NK-92 treated with Interleukin-12 subunit alpha and Interleukin-12 subunit beta, amount 100 ng/mL, for 24 hours (cell line): ENCODE results near the gene LHX1.

ENCODE experiments used
- DNase-seq: peaks from one replicate; lab custom pipeline; 2025; lab: John Stamatoyannopoulos, UW

Gene LHX1

DNA sequence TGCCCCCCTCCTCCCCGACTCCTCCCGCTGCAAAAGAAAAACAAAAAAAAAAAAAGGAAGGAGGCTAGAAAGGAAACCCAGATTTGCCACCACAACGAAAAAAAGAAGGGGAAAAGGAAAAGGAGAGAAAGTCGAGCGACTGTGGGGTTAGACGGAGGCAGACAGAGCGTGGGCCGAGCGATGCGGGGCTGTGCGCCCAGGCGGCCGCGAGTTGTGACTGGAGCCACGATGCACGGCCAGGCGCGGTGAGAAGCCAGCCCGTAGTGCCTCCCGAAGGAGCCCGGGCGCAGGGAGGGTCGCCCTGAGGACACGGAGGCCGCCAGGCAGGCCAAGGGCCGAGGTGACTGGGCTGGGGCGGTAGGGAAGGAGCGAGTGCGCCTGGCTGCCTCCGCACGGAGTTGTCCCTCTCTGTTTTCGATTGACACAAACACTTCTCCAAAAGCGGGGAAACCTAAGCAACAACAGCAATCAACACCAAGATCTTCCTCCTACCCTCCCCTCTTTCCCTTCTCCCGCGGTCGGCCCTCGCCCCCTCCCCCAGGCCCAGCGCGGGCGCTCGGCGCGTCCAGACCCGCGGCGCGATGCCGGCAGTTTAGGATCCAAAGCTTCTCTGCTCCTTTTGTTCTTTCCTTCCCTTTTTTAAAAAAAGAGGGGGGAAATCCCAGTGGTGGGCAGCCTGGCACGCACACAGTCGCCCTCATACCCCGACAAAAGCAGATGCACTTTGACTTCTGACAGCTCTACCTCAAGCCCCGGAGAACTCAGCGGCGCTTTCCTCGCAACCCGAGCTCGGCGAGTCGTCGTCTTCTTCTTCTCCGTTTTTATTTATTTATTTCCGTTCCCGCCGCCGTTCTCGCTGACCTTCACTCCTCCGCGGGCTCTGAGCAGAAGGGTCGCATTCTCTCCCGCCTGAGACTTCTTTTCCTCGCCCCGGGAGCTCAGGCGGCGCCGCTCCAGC, at the start of gene LHX1:
TSS of gene LHX1 (plus strand) at position 475 of the 958 bp plus-strand sequence. CDS start 723 bp downstream, outside the sequence.
- DNase-seq, result no peak

DNA sequence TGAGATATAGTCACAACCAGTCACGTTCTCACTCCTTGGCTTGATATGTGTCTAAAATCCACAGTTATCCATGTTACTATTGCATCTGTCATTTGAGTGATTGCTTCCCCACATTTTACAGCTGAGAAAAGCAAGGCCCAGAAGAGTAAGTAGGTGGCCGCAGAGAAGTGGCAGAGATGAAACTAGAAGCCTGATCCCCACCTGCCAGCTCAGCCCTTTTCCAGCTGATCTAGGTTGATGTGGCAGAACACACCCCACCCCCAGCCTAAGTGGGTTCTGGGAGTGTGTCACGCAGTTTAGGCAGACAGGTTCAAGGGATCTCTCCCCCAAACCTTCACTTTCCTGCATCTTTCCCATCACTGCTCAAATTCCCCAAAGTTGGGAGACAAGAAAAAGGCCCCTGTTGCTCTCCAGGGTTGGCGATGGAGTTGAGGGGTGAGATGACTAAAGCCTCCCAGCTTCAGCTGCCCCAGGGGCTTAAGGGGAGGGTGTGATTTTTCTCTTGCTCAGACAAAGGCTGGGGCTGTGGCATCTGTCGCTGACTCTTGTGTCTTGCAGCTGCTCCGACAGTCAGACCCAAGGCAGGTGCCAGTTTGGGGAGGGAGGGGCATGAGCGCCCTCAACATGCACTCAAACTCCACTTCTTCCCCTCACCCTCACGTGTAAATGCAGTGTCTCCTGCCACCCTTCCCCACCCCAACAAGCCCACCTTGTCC, 48.9 kb upstream of the LHX1 start:
- DNase-seq, result no peak

DNA sequence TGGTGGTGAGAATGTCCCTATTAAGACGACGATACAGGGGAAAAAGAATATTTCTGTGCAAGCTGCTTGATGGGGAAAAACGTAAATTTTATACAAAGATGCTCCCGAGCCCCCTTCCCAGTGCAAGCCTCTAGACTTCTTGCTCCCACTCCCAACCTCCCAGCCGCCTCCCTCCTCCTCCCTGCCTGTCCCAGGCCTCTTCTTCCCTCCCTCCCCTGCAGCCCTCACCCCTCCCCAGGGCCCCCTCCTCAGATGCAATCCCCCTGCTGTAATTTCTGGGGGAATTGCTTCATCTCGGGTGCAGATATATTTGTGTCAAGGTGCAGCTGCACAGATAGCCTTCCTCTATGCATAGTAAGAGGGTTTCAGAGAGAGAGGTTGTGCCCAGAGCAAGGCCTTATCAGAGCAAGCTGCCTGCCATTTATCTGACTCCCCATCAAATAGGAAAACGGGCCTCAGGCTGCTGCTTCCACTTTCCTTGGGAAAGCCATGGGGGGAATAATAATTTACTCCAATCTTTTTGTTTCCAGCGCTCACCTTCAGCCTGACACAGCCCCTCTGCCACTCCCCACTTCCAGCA, 47.4 kb upstream of the LHX1 start:
- DNase-seq, result no peak

DNA sequence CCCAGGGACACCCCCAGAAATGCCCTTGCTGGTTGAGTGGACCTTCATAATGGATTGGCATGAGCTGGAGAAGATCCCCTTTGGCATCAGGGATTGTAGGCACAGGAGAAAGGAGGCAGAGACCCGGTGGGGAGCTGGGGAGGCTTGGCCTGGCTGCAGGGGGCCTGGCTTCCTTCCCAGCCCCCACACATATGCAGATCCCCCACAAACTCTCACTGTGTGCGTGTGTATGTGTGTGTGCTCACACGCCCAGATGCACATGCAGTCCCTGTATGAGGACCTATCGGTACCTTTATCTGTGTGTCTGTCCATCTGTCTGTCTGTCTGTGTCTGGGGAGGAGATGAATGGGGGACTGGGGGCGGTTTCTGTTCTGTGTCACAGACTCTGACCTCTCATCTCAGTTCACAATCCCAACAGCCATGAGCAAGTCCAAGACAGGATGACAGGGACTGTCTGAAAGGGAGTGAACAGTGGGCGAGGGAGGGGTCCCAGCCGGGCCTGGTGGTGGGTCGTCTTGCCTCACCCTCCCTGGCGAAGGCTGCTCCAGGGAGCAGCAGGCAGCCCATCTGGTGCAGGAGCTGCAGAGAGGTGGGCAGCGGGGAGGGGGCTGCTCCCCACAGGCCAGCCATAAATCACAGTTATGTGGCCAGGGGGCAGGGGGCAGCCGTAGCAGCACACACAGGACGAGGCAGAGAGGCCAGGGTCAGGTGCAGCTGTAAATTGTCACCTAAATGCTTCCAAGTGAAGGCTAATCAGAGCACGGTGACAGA, 46.7 kb upstream of the LHX1 start:
- DNase-seq, result no peak

DNA sequence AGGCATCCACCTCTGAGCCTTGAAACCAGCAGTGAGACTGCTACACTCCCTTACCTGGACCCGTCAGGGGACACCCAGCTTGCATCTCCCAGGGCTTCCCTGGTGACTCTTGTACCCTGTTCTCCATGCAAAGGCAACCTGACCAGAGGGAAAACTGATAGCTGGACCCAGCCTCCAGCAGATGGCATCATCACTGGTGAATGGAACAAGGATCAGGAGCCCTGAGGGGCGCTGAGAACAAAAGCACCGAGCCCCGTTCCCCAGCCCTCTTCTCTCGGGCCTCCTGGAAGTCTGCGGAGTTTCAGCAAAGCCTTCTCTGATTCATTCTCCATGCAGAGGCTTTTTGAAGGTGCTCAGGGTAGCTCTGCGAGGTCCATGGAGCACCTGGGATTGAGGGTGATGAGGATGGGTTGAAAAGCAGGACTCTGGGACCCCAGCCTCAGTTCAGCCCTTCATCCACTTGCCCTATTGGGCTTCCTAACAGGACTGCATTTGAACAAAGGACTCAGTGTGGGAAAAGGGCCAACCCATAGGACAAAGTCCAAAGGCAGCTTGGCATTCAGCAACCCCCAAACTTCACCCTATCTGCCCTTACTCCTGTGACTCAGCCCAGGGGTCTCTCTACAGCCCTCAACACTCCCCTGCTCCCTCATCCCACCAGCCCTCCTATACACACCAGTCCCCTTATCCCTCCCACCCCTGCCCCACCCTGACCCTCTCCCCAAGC, 45.0 kb upstream of the LHX1 start:
- DNase-seq, result no peak

DNA sequence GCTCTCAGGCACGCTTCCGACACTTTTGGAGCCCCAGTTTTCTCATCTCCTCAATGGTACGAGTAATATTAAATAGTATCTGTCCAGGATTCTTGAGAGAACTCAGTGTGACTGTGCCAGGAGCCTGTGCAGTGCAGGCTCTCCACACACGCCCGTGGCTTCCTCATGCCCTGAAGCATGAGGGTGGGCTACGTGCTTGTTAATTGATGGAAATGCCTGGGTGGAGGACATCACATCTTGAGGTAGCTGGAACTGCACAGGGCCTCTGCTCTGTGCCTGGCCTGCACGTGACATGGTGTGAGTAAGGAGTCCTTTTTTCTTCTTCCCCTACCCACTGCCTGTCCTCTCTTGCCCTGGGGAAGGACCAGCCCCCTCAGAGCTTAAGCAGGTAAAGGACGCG, 43.1 kb upstream of the LHX1 start:
- DNase-seq, result no peak

DNA sequence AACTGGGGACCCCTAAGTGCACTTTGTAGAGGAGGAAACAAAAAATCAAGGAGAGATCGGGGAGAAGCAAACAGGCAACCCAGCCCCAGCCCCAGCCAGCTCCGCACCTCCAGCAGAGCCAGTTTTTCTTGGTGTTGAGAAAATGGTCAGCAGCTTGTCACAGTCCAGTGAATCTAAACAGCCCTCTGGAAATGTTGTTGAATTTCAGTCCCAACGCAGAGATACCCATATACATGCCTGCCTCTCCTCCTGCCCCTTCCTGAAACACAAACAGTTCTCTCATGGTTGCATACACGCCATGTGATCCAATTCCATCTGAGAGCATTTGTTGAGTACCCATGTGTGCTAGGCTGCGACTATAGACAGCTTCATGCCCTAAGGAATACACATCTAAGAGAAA, 42.4 kb upstream of the LHX1 start:
- no peak for DNase-seq

DNA sequence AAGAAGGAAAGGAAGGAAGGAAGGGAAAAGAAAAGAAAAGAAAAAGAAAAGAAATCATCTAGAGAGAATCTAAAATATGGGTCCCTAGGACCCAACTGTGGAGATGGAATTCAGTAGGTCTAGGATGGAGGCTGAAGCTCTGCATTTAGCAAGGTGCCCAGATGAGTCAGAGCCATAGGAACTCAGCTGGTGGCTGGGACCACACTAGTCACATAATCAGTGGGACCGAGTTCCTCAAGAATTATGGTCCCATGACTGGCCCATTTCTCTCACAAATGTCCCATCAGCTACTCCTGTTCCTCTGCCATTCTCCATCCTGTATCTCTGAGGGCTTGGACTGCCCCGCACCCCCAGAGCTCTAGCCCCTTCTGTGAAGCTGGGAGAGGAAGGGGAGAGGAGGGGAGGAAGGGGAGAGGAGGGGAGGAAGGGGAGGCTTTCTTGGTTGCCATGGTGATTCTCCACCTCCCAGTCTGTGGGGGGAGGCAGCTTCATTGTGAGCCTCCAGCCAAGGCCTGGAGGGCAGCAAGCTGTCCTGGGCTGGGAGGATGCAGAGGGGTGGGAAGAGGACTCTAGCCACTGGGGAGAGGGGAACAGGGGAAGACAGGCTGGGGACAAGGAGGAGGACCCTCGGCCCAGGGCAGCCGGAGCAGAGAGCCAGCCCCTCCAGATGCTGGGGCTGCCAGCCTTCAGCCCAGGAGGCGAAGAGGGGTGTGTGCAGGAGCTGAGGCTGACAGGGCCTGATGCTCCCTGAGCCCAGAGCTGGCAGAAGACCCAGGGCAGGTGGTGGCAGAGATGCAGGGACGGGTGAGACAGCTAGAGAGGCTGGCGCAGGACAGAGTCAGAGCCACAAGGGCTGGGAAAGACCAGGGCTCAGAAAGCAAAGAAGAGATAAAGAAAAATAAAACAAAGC, 37.8 kb upstream of the LHX1 start:
- DNase-seq, result no peak

DNA sequence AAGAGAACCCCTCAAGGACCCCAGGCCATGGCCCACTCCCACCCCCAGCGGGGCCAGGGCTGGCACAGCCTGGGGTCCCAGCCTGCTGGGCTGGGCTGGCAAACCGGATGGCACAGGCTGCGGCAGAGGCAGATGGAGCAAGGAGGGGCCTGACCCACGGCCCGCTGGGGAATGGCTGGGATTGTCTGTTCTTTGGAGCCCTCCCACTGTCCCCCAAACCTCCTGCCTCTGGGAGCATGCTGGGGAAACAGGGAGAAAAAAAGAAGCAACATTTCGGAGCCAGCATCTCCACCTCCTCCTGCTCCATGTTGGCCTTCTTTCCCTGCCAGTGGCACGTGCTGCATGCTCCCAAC, 37.1 kb upstream of the LHX1 start:
- DNase-seq, result no peak

DNA sequence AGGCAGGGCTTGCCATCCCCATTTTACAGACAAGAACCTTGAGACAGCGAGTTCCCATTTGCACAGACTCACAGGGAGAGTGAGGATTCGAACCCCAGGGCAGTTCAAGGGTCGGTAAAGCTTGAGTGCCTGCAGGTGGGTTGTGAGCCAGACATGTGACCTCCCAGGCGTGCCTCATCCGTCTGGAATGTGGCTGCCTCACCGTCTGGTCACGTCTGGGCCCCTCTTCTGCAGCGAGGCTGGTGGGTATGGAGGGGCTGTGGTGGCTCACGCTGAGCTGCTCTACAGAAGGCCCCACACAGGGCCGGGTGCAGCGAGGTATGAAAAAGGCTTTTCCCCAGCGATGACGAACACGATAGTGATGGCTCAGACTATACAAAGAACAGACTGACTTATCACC, 35.8 kb upstream of the LHX1 start:
- DNase-seq, result no peak

DNA sequence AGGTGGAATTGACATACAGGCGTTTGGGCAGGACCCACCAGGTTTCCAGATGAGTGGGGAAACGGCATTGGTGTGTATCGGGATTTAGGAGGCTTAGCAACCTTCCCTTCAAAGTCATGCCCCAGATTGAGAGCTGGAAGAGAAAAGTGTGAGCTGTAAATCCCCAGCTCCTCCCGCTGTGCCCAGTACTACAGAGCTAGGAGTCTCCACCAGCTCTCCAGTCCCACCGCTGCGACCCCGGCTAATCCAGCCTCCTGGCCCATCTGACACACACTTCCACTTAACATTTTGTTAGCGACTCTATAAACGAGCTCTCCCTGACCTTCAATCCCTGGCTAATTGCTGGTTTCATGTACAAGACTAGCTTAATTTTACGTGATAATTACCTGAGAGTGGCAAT, 29.9 kb upstream of the LHX1 start:
- no peak for DNase-seq

DNA sequence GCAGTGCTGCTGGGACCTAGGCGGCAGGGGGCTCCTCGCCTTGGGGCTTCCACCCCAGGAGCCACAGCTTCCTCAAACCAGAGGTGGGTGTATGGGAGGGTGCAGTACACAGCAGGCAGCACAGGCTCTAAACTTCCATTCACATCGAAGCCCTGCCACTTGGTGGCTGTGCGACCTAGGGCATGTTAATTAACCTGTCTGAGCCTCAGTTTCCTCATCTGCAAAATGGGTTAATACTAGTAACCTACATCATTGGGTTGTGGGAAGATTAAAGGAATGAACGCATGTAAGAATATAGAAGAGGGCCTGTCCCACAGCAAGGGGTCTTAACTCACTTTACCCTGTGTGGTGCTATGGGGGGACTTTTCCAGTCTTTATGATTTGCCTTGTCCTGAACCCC, 26.8 kb upstream of the LHX1 start:
- DNase-seq, result no peak

DNA sequence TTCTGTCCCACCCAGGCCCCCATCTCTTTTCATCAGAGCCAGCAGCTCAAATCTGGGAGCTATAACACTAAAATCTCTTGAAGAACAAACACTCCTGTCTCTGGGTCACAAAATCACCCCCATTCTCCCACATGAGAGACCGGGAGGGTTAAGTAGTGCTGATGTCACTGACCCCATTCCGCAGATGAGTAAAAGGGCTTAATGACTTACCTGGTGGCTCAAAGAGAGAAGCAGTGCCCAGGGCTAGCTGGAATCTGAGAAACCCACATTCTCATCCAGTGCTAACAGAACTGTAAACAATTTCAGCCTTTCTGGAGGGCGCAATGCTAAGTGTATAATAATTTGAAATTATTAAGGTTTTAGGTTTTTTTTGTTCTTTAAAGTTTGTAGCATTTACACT, 26.3 kb upstream of the LHX1 start:
- no peak for DNase-seq

DNA sequence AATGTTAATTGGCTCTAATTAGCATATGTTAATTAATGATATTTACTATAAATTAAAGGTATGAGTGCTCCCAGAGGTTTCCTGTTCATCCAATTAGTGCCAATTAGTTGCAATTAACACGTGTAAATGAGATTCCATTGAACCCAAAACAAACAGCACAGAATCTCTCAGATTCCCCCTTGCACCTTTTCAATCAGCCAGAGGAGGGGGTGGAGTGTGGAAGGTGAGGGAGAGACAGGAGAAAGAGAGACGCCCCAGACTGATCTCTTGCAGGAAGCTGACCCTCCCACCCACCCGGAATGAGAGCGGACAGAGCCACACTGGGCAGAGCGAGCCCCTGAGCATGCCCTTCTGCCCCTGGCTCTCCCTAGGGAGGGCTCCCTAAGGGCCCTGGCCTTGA, 24.1 kb upstream of the LHX1 start:
- no peak for DNase-seq

DNA sequence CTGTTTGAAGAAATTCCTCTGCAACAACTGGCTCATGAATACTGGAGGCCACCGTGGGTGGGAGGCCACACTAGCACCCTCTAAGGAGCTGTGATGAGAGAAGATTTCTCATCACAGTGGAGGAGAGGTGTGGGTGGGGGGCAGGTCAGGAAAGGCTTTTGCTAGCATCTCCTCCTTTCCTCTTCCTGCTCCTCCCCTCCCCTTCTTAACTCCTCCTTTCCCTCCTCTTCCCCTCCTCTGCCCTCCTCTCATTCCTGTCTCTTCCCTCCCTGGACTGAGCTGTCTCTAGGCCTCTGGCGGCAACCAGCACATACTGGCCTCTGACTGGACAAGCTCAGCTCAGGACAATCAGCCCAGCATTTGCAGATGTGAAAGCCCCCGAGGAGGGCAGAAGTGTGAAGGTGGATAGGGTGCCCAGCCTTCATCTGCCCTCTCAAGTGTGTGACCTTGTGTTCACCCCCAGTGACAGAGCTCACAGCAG, 19.0 kb upstream of the LHX1 start:
- DNase-seq, result no peak

DNA sequence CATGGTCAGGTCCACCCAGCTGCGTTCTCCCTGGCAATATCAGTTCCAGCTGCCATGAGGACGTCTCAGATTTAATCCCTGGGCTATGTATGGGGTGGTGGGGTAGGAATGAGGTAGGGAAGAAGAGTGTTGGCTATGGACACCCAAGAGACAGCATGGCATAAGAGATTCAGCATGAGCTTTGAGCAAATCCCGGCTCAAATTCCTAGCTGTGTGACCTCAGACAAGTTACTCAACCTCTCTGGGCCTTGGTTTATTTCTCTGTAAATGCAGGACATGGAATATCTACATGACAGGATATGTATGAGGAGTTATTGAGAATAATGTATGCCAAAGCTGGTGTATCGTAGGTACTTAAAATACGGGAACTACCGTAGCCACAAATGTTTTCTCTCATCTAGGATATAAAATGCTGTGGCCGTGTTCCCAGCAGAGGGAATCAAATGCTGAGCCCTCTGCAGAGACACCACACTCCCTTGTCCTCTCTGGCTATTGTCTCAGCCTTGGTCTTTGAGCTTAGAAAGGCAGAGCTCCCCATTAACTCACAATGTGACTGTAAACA, 17.8 kb upstream of the LHX1 start:
- DNase-seq, result no peak

DNA sequence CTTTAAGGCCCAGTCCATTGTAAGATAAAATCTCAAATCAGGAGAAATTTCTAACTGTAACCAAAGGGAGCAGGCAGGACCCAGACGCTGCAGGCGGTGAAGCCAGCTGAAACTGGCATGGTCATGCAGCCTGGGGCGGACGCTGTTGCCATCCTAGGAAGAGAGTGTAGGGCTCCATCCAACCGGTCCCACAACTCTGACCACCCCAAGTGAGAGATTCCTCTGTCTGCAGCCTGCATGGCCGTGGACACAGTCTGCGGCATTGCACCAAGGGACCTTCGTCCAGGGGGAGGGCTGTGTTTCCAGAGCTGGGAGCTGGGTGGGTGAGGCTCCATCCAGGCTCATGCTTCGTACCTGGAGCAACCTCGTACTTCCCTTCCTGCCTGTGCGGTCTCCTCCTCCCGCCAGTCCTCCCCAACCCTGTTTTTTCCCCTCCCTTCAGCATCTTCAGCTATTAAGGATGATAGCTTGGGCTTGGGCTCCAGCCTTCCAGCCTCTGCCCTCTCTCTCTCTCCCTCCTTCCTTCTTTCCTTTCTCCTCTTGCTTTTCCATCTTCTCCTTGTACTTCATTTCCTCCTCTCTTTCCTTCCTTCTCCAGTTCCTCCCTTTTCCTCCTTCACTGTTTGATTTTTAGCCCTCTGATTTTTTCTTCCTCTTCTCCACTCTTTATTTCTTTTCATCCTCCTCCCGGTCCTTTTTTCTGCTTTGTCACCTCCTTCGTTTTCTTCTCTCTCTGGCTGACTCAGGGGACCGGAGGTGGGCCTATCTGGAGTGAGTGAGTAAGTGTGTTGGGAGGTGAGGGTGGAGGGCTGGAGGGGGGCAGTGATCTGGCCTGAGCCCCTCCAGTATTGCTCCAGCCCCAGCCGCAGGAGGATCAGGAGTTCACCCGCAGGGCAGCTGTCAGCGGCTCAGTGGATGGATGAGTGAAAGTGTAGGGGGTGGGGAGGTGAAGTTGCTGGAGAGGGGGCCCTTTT, 17.0 kb upstream of the LHX1 start:
- no peak for DNase-seq

DNA sequence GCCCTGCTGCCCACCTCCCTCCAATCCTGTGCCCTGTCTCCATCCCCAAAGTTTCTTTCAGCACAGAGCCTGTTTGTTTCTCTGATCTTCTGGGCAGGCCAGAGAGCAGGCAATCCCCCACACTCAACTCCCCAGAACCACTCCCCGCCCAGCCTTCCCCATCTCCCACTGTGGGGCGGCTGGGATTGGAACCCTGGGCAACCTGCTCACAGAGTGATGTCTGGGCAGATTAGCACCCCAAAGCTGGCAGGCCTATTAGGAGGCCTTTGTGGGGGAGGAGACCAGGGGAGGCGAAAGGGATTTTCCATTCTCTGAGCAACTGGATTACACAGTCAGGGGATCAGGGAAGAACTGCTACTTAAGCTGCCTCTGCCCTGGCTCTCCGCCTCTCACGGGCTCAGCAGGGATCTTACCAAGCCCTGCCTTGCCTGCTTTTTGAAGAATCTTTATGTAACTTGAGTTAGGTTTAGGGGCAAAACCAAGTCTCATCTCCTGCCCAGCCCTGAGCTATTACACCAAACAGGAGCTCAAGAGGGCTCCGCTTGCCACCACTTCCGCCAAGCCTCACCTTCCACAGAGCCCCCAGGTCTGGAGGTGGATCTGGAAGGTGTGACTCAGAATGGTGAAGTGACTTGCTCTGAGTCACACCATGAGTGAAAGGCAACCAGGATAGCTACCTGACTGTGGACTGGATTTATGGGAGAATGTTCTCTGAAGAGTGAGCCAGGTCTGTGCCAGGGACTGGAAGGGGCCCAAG, 16.0 kb upstream of the LHX1 start:
- no peak for DNase-seq
